Measurements from ENCODE around the gene GAS6.

GRCh38 chr13:113849546-113849945 is 14.3 kb downstream of the GAS6 start:
- TF ChIP-seq POLR2A (IDR thresholded peaks at IDR 0.05) (no peak), CTCF (IDR thresholded peaks at IDR 0.05) (no peak)
